H9 (cell line): ENCODE measurements around the gene FARS2. TPM values are rescaled to one million over a fixed set of nuclear protein-coding genes. Genes with fewer than 3 reads are reported as not detected.

ENCODE experiments used
- DNase-seq: peaks from one replicate; pipeline ENCODE4 v3.0.0-alpha.2; 2017
- H2AFZ ChIP-seq: one replicate; pipeline ENCODE4 v1.6.1; 2013; ENCODE audit warnings: mild to moderate bottlenecking, low read length, control low read depth, moderate library complexity
- H2AK5ac ChIP-seq: 2 replicates; pipeline ENCODE4 v1.6.1; 2013; ENCODE audit warnings: low read length, control low read depth, mixed read lengths; ENCODE audit not compliant: insufficient read length
- H2BK120ac ChIP-seq: one replicate; pipeline ENCODE4 v1.6.1; 2013; ENCODE audit warnings: low read depth, mild to moderate bottlenecking, low read length, control low read depth, inconsistent platforms; ENCODE audit not compliant: poor library complexity, severe bottlenecking
- H2BK12ac ChIP-seq: 2 replicates; pipeline ENCODE4 v1.6.1; 2013; ENCODE audit warnings: low read length, control low read depth, mixed read lengths, low read depth; ENCODE audit not compliant: insufficient read length
- H2BK15ac ChIP-seq: 2 replicates; pipeline ENCODE4 v1.6.1; 2013; ENCODE audit warnings: low read depth, low read length, control low read depth
- H2BK20ac ChIP-seq: one replicate; pipeline ENCODE4 v1.6.1; 2013; ENCODE audit warnings: low read depth, mild to moderate bottlenecking, low read length, control low read depth, inconsistent platforms; ENCODE audit not compliant: poor library complexity, severe bottlenecking
- H2BK5ac ChIP-seq: 2 replicates; pipeline ENCODE4 v1.6.1; 2013; ENCODE audit warnings: low read length, control low read depth, mixed read lengths; ENCODE audit not compliant: insufficient read length
- H3K14ac ChIP-seq: 2 replicates; pipeline ENCODE4 v1.6.1; 2013; ENCODE audit warnings: low read length, control low read depth; ENCODE audit not compliant: insufficient read depth
- H3K18ac ChIP-seq: 2 replicates; pipeline ENCODE4 v1.6.1; 2013; ENCODE audit warnings: low read depth, mild to moderate bottlenecking, mixed read lengths, low read length, control low read depth; ENCODE audit not compliant: insufficient read length
- H3K23ac ChIP-seq: 2 replicates; pipeline ENCODE4 v1.6.1; 2013; ENCODE audit warnings: low read length, control low read depth, mixed read lengths, low read depth; ENCODE audit not compliant: insufficient read length
- H3K23me2 ChIP-seq: 2 replicates; pipeline ENCODE4 v1.6.1; 2013; ENCODE audit warnings: low read depth, mild to moderate bottlenecking, mixed read lengths, low read length, control low read depth; ENCODE audit not compliant: insufficient read length, poor library complexity, severe bottlenecking
- H3K27ac ChIP-seq: 2 replicates; pipeline ENCODE4 v1.5.1; 2013; ENCODE audit warnings: low read length, control low read depth, mixed read lengths, low read depth; ENCODE audit not compliant: insufficient read length
- H3K27me3 ChIP-seq: 2 replicates; pipeline ENCODE4 v1.6.1; 2013; ENCODE audit warnings: low read length, control low read depth, inconsistent platforms; ENCODE audit not compliant: insufficient read depth
- H3K4ac ChIP-seq: 2 replicates; pipeline ENCODE4 v1.6.1; 2013; ENCODE audit warnings: low read depth, mild to moderate bottlenecking, control low read depth, inconsistent platforms, low read length, moderate library complexity
- H3K4me1 ChIP-seq: 2 replicates; pipeline ENCODE4 v1.6.1; 2013; ENCODE audit warnings: low read length, control low read depth, inconsistent platforms; ENCODE audit not compliant: insufficient read depth
- H3K4me2 ChIP-seq: 2 replicates; pipeline ENCODE4 v1.6.1; 2013; ENCODE audit warnings: low read length, control low read depth, mixed read lengths; ENCODE audit not compliant: insufficient read length, insufficient read depth
- H3K56ac ChIP-seq: 2 replicates; pipeline ENCODE4 v1.6.1; 2013; ENCODE audit warnings: low read depth, mild to moderate bottlenecking, mixed read lengths, low read length, control low read depth; ENCODE audit not compliant: insufficient read length
- H3K79me1 ChIP-seq: 2 replicates; pipeline ENCODE4 v1.6.1; 2013; ENCODE audit warnings: low read depth, mild to moderate bottlenecking, moderate library complexity, low read length, control low read depth, inconsistent platforms; ENCODE audit not compliant: insufficient read depth, poor library complexity, severe bottlenecking
- H3K79me2 ChIP-seq: 2 replicates; pipeline ENCODE4 v1.6.1; 2013; ENCODE audit warnings: low read length, control low read depth, inconsistent platforms; ENCODE audit not compliant: insufficient read depth
- H3K9ac ChIP-seq: 2 replicates; pipeline ENCODE4 v1.6.1; 2013; ENCODE audit warnings: low read length, control low read depth, mixed read lengths; ENCODE audit not compliant: insufficient read length; ENCODE audit errors: extremely low read depth
- H3K9me3 ChIP-seq: one replicate; pipeline ENCODE4 v1.6.1; 2013; ENCODE audit warnings: low read depth, low read length, inconsistent platforms; ENCODE audit not compliant: control insufficient read depth
- H3T11ph ChIP-seq: one replicate; pipeline ENCODE4 v1.6.1; 2013; ENCODE audit warnings: mild to moderate bottlenecking, low read length, control low read depth, inconsistent platforms
- H4K20me1 ChIP-seq: one replicate; pipeline ENCODE4 v1.6.1; 2013; ENCODE audit not compliant: control insufficient read depth, insufficient read length, insufficient read depth
- H4K5ac ChIP-seq: 2 replicates; pipeline ENCODE4 v1.6.1; 2013; ENCODE audit warnings: low read depth, mild to moderate bottlenecking, mixed read lengths, low read length, control low read depth; ENCODE audit not compliant: insufficient read length
- H4K8ac ChIP-seq: replicated peaks from 2 replicates; pipeline ENCODE4 v1.6.1; 2013; ENCODE audit warnings: low read length, control low read depth, mixed read lengths, low read depth; ENCODE audit not compliant: insufficient read length
- H4K91ac ChIP-seq: 2 replicates; pipeline ENCODE4 v1.6.1; 2013; ENCODE audit warnings: low read depth, mild to moderate bottlenecking, moderate library complexity, mixed read lengths, low read length, control low read depth; ENCODE audit not compliant: insufficient read length
- H3K27ac Mint-ChIP-seq, 3 experiments: 2 replicates in 2 of 3; 3 replicates in 1 of 3; pipeline ENCODE4 v1.8.0; 2020 to 2021; ENCODE audit warnings: mixed read lengths in 3 of 3, mild to moderate bottlenecking in 1 of 3, moderate library complexity in 1 of 3
- H3K27me3 Mint-ChIP-seq: 2 replicates; pipeline ENCODE4 v1.8.0; 2021; ENCODE audit warnings: low read depth, mild to moderate bottlenecking, moderate library complexity, mixed read lengths
- H3K36me3 Mint-ChIP-seq, 3 experiments: 2 replicates in 2 of 3; 3 replicates in 1 of 3; pipeline ENCODE4 v1.8.0; 2020 to 2021; ENCODE audit warnings: low read depth in 3 of 3, mixed read lengths in 3 of 3; ENCODE audit not compliant: insufficient read depth in 1 of 3
- H3K4me1 Mint-ChIP-seq, 2 experiments: 2 replicates each; pipeline ENCODE4 v1.8.0; 2020; ENCODE audit warnings: mixed read lengths in 2 of 2
- H3K4me3 Mint-ChIP-seq, 2 experiments: 2 replicates in 1 of 2; 3 replicates in 1 of 2; pipeline ENCODE4 v1.8.0; 2020 to 2021; ENCODE audit warnings: mild to moderate bottlenecking in 2 of 2, mixed read lengths in 2 of 2, moderate library complexity in 1 of 2
- H3K9me3 Mint-ChIP-seq, 2 experiments: 2 replicates in 1 of 2; 3 replicates in 1 of 2; pipeline ENCODE4 v1.8.0; 2020; ENCODE audit warnings: mild to moderate bottlenecking in 2 of 2, mixed read lengths in 2 of 2, moderate library complexity in 1 of 2
- WGBS: extraction: QIAGEN DNeasy Blood & Tissue Kit; methylation state at CpG from one replicate; pipeline ENCODE4 v1.1.7; 2013; ENCODE audit warnings: missing lambda C conversion rate, low lambda C conversion rate, mixed read lengths; ENCODE audit not compliant: insufficient read length; ENCODE audit errors: extremely low coverage; 5-methylcytosine and 5-hydroxymethylcytosine counted together
- total RNA-seq: library from RNA; stranded (reverse); gene quantifications from 2 replicates; pipeline ENCODE4 v1.2.1, GENCODE V29; 2021
- TF ChIP-seq, protein P1 (sequence below): fragments of 200-600 bp; sonication (generic); conservative IDR thresholded peaks from 3 replicates; pipeline ENCODE4 v1.8.0; 2021; ENCODE audit warnings: antibody characterized with exemption, mild to moderate bottlenecking

The FARS2 gene
- total RNA-seq, 1 experiment from 2014 or later = 8.5 TPM

DNA sequence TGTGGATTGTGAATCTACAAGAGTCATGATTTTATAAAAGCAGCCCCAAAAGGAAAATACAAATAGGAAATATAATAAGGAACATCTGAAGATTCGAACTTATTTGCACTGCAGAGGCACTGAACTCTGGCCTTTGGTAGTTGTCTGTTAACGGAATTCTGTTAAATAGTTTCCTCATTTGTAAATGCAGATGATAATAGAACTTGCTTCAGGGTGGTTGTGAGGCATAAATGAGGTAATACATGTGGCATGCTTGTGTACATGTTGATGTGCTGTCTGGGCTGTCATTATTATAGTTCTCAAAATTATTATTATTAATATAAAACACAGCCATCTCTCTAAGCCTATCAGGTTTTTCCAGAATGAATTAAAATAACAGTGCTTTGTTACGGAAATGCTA lies 443.4 kb downstream of the FARS2 start:
- H3K9me3 Mint-ChIP-seq = no peaks in the 10 kb centered on the region
- Histone ChIP-seq H2BK120ac (no peak overlapping the region), H2AK5ac (no peak overlapping the region), H2BK12ac (no peak overlapping the region), H3K79me2 (no peaks in the 10 kb centered on the region), H3K4ac (no peak overlapping the region), H4K8ac (no peak overlapping the region), H3K23me2 (no peaks in the 10 kb centered on the region), H3K9ac (no peak overlapping the region), H3K56ac (no peak overlapping the region), H4K91ac (no peak overlapping the region), H2AFZ (no peak overlapping the region), H3K27ac (no peak overlapping the region), H3T11ph (no peak overlapping the region), H3K9me3 (no peaks in the 10 kb centered on the region), H3K14ac (no peak overlapping the region), H3K4me2 (no peak overlapping the region), H3K79me1 (no peaks in the 10 kb centered on the region), H4K5ac (no peak overlapping the region), H3K27me3 (no peaks in the 10 kb centered on the region), H3K4me1 (no peaks in the 10 kb centered on the region), H3K23ac (no peak overlapping the region), H2BK20ac (no peak overlapping the region), H2BK5ac (no peak overlapping the region), H2BK15ac (no peak overlapping the region), H3K18ac (no peak overlapping the region), H4K20me1 (no peaks in the 10 kb centered on the region)
- DNase-seq = no peak
- no CpG with 5 or more reads among the region's 3 CpGs for WGBS
- H3K4me1 Mint-ChIP-seq = peaks cover 0 to 4% of the 10 kb centered on the region in 2 experiments; a peak in 2 of 4 replicates
- no peak overlapping the region for H3K27ac Mint-ChIP-seq
- H3K4me3 Mint-ChIP-seq = no peak overlapping the region
- H3K36me3 Mint-ChIP-seq = peaks cover 0 to 2% (median 0%) of the 10 kb centered on the region in 3 experiments; a peak in 2 of 7 replicates
- H3K27me3 Mint-ChIP-seq = no peaks in the 10 kb centered on the region; the same call in 1 of the 2 replicates
- TF ChIP-seq, protein P1, sequence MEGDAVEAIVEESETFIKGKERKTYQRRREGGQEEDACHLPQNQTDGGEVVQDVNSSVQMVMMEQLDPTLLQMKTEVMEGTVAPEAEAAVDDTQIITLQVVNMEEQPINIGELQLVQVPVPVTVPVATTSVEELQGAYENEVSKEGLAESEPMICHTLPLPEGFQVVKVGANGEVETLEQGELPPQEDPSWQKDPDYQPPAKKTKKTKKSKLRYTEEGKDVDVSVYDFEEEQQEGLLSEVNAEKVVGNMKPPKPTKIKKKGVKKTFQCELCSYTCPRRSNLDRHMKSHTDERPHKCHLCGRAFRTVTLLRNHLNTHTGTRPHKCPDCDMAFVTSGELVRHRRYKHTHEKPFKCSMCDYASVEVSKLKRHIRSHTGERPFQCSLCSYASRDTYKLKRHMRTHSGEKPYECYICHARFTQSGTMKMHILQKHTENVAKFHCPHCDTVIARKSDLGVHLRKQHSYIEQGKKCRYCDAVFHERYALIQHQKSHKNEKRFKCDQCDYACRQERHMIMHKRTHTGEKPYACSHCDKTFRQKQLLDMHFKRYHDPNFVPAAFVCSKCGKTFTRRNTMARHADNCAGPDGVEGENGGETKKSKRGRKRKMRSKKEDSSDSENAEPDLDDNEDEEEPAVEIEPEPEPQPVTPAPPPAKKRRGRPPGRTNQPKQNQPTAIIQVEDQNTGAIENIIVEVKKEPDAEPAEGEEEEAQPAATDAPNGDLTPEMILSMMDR = no peak
